ENCODE measurements around the gene NRXN2.

Gene NRXN2

GRCh38 chr11:64632654-64633053, 90.3 kb downstream of the NRXN2 start:
- in situ Hi-C loops (cut with MboI; ENCODE audit: low sequenced_read_pairs): no loop called here

- in situ Hi-C loops (cut with MboI; ENCODE audit: low sequenced_read_pairs): no loop called here
These were observed 90.8 kb downstream of the NRXN2 start for GRCh38 chr11:64632237-64632636.

- in situ Hi-C loops (cut with MboI; ENCODE audit: low sequenced_read_pairs): no loop called here
These were observed 91.3 kb downstream of the NRXN2 start for GRCh38 chr11:64631675-64632074.

GRCh38 chr11:64629796-64630562, 93.0 kb downstream of the NRXN2 start:
- in situ Hi-C loops (cut with MboI; ENCODE audit: low sequenced_read_pairs): no loop called here

- in situ Hi-C loops (cut with MboI; ENCODE audit: low sequenced_read_pairs): no loop called here
These were observed 93.9 kb downstream of the NRXN2 start for GRCh38 chr11:64629103-64629502.

GRCh38 chr11:64628596-64628995, 94.4 kb downstream of the NRXN2 start:
- in situ Hi-C loops (cut with MboI; ENCODE audit: low sequenced_read_pairs): no loop called here

GRCh38 chr11:64627371-64627770, 95.6 kb downstream of the NRXN2 start:
- in situ Hi-C loops (cut with MboI; ENCODE audit: low sequenced_read_pairs): no loop called here

GRCh38 chr11:64626637-64627036, 96.4 kb downstream of the NRXN2 start:
- in situ Hi-C loops (cut with MboI; ENCODE audit: low sequenced_read_pairs): no loop called here

- in situ Hi-C loops (cut with MboI; ENCODE audit: low sequenced_read_pairs): no loop called here
These were observed 98.0 kb downstream of the NRXN2 start for GRCh38 chr11:64624883-64625481.

- in situ Hi-C loops (cut with MboI; ENCODE audit: low sequenced_read_pairs): no loop called here
These were observed 100.3 kb downstream of the NRXN2 start for GRCh38 chr11:64622681-64623080.

- in situ Hi-C loops (cut with MboI; ENCODE audit: low sequenced_read_pairs): no loop called here
These were observed 101.5 kb downstream of the NRXN2 start for GRCh38 chr11:64621283-64622019.

GRCh38 chr11:64620381-64620971, 102.5 kb downstream of the NRXN2 start:
- in situ Hi-C loops (cut with MboI; ENCODE audit: low sequenced_read_pairs): no loop called here

- in situ Hi-C loops (cut with MboI; ENCODE audit: low sequenced_read_pairs): no loop called here
These were observed 103.1 kb downstream of the NRXN2 start for GRCh38 chr11:64619811-64620380.

GRCh38 chr11:64619196-64619595, 103.8 kb downstream of the NRXN2 start:
- in situ Hi-C loops (cut with MboI; ENCODE audit: low sequenced_read_pairs): no loop called here

GRCh38 chr11:64616817-64617216, 106.2 kb downstream of the NRXN2 start:
- in situ Hi-C loops (cut with MboI; ENCODE audit: low sequenced_read_pairs): no loop called here

- in situ Hi-C loops (cut with MboI; ENCODE audit: low sequenced_read_pairs): no loop called here
These were observed 108.1 kb downstream of the NRXN2 start for GRCh38 chr11:64614917-64615316.

- in situ Hi-C loops (cut with MboI; ENCODE audit: low sequenced_read_pairs): no loop called here
These were observed 109.3 kb downstream of the NRXN2 start for GRCh38 chr11:64613648-64614047.

- in situ Hi-C loops (cut with MboI; ENCODE audit: low sequenced_read_pairs): no loop called here
These were observed 110.9 kb downstream of the NRXN2 start for GRCh38 chr11:64611869-64612646.

- in situ Hi-C loops (cut with MboI; ENCODE audit: low sequenced_read_pairs): no loop called here
These were observed 111.8 kb downstream of the NRXN2 start for GRCh38 chr11:64611176-64611575.

GRCh38 chr11:64610596-64610995, 112.4 kb downstream of the NRXN2 start:
- in situ Hi-C loops (cut with MboI; ENCODE audit: low sequenced_read_pairs): no loop called here
